ENCODE measurements around the gene NPAS3.

The NPAS3 gene

DNA sequence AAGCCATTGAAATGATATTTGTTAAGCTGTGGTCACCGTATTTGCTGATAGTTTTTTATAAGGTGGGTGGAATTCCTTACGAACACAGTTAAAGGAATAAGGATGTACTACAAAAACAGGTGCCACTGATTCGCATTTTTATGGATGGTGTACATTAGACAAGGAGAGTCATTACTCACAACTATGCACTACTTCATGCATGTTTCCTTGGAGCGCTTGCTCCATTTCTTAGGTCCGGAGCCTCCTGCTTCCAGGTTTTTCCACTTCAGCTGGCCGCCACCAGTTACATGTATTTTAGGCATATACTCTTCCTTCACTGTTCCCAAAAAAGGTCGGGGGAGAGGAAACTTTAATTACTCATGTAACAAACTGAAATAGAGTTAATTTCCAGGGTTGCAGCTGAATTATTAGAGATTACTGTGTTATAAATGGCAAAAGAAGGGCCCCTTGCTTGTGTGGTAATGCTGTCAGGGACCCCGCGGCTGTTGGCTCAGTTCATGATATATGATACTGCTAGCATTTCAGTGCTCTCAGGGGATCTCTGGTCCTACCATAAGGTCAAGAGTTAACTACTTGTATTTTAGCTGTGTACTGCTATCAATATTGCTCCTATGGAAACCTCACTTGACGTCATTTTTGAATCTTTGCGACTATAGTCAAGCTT is 454.7 kb downstream of the NPAS3 start:
- no peak for DNase-seq

DNA sequence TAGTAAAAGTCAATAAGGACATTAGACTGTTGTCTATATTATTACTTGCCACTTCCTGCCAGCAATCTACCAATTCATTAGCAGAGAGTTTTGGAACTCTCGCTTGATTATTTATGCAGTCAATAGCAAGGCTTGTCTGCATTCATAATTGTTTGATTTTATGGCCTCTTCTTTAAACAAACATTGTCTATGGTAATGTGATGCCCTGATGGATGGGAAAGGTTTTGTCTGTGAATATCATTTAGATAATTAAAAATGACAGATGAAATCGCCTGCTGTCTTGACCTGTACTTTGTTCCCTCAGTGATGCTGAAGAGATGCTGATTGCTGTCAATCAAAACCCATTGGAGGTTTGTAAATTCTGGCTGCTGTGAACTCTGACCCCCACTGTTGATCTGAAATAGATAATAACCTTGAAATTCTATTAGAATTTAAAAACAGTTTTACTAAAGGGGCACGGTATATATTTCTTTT is 455.3 kb downstream of the NPAS3 start:
- no peak for DNase-seq

DNA sequence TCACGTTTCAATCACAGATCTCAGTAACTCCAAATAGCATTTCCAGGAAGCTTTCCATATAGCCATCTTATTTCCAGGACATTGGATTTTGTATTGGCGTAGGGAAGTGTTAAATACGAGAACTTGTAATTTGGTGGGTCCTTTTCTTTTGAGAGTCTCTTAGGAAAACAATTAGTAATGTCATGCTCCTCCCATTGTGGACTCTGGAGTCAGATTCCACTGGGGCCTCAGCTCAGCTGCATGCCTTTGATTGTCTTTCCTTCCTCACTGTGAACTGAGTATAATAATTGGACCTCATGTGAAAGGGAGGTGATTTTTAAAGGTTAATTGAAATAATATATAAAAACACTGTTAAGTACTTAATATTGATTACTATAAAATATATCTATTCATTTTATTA is 462.6 kb downstream of the NPAS3 start:
- DNase-seq, result no peak

DNA sequence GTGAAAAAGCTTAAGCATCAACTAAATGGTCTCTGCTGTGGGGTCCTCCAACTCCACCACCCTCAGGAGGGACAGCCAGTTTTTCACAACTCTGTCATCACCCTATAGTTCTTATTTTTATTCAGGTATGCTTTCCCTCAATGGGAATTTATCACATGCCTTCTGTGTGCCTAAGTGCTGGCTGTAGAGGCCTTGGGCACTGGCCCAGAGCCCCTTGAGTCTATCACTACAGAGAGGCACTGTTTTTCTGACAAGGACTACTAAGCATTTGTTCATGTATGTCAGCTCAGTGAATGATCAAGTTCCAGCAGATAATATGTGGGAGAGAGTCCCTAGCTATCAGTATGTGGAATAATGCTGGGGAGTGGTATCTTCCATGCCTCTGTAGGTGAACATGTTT is 463.9 kb downstream of the NPAS3 start:
- DNase-seq, result no peak

DNA sequence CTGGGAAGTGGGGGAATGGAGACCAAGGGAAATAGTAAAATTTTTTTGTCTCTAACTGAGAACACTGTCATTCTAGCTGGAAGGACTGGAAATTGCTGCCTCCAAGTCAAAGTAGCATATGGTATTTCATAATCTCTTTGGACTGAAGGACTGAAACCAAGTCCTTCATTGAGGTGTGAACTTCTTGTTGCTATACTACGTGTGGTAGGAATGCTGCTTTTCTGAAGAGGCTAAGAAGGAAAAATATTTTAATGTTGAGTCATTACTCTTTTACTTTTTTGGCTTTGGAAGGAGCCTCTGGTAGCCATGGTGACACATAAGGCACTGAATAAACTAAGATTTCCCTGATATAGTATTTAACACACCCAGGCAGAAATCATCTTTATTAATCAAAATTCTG is 465.4 kb downstream of the NPAS3 start:
- no peak for DNase-seq

DNA sequence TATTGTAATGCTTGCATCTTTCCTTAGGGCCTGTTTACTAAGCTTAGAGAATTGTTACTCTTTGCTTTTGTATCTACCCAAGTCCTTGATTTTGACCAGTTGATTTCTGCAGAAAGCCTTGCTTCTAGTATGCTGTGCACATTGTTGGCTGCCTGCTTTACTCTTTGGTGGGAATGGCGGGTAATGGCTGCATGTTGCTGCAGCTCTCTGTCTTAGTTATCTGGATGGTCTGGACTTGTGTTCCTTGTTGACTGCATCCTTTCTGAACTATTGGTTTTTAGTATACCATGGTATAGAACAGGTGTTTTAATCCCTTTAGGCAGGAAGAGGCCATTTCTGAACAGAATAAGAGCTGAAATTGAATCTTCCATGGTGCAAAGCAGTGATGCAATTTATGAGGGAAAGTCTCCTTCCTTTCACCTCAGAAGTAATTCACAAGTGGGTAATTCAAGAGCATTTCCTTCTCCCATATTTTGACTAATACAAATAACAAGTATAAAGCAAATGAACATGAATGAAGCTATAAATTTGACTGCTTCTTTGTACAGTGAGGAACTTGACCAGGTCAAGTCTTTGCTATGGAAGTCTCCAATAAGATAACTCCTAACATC is 466.4 kb downstream of the NPAS3 start:
- DNase-seq, result no peak

DNA sequence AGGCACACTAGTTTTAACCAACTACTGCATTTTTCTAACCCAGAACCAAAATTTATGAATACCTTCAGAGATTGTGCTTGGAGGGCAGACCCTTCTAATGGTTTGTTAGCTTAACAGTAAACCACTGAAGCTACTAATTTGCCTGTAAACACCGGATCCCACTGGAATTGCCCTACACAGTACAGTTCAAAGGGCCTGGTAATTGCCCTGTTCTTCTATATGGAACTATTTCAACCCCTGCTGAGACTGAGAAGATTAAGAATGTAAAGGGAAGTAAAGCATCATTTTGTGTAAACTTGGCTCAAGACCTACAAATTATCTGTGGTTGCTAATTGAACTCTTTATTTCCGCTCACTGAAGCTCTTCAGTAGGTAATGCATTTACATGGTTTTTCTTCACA is 468.1 kb downstream of the NPAS3 start:
- DNase-seq, result no peak

DNA sequence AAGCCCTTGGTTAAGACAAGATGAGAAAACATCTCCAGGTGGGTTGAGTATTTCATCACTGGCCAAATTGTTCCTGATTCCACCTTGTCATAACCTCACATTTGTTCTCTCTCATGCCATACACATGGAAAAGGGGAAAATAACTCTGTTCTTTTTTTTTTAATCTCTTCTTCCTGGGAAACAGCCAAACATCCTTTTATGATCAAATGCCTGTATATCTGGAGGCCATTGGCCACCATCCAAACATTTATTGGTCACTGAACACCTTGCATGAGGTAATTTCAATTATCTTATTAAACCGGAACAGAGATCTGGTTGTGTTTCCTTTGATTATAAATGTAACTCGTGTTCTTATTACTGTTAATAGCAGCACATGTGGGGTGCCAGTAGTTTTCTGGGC is 469.6 kb downstream of the NPAS3 start:
- DNase-seq, result no peak

DNA sequence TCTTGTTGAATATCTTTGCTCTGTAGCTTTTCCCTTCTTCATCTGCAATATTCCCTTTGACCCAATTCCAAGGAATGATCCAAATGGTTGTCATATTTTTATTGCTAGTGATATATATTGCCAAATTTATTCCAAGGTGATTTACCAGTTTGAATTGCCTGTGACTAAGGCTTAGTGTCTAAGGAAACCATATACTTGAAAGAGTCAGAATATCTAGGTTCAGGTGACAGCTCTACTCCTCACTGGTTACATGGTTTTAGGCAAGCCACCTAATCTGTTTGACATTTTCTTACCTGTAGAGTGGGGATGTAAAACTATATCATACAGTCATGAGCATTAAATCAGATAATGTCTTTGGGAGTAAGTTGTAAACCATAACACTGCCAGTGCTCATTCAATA is 473.8 kb downstream of the NPAS3 start:
- DNase-seq, result no peak

DNA sequence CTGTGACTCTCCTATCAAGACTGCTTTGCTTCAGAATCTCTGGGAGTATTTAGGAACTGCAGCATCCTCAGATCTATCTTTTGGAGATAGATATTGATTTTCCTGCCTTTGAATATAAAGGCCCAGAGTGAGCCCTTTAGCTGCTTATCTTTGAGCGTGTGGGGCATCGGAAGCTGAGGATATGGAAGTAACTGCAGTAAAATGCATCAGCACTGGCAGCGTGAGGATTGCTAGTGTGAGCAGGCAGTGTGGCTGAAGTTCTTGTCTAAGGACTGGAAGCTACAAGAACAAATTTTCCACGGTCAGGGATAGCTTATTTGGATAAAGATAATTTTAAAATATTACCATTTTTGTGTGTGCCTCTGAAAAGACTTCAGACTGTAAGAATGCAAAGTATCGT is 474.7 kb downstream of the NPAS3 start:
- no peak for DNase-seq

DNA sequence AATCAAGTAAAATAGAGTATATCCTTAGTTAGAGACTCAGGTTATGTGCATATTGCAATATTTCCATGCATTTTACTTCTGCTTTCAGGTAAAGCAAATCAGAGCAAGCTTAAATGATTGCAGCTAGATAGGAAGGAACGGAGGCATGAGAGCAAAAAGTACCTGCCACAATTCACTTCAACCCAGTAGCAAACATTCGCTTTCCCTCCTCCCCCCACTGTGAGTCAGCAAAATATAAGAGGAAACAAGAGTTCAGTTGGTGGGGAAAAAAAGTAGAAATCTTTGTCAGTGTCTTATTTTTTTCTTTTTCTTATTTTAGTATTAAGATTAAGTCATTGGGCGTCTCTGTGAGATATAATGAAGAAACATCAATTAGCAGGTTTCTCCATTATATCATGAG is 475.4 kb downstream of the NPAS3 start:
- no peak for DNase-seq

DNA sequence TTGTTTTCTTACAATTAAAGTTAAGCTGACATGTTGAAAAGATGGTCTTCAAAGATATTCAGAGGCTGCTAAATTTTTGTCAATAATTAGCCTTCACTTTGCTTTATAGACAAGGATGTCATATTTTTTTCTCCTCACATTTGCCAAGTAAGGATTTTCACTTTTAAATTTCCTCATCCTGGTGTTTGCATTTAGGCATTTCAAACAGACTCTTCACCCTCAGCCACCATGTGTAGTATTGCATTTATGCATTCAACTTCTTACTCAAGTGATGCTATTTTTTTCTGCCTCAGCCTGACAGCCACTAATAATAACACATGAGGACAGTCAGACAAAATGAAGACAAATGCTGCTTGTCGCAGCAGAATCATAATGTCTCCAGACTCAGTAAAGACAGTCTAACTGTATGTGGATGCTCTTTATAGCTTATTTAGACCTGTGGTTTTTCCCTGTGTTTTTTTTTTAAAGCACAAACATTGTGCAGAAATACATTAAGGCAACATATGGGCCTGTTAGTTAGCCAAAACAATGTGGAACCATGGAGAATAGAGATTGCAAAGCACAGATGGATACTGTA is 481.5 kb downstream of the NPAS3 start:
- no peak for DNase-seq

DNA sequence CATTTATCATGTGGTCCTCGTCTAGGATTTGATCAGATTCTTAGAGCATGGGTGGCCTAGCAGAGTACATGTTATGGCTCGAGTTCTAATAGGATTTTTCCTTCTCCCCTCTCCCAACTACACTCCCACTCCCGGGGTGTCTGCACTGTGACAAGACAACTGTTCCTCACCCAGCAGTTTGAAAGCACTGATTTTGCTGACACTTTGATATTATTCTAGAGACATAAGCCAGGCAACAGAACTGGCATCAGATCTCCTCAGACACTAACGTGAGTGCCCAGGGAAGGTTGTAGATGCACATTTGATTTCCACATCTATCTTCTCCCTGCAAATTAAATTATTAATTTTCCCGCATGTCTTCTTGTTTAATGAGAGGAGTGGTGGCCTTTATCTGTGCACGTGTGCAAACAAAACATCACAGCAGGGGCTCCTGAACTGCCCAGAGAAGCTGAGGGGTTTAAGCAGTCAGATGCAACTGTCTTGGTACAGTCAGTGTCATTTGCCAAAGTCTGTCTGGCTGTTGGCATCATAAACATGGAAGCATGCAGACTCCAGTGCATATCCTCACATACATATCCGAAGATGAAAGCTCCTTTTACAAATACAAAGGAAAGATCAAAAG is 491.8 kb downstream of the NPAS3 start:
- DNase-seq, result no peak

DNA sequence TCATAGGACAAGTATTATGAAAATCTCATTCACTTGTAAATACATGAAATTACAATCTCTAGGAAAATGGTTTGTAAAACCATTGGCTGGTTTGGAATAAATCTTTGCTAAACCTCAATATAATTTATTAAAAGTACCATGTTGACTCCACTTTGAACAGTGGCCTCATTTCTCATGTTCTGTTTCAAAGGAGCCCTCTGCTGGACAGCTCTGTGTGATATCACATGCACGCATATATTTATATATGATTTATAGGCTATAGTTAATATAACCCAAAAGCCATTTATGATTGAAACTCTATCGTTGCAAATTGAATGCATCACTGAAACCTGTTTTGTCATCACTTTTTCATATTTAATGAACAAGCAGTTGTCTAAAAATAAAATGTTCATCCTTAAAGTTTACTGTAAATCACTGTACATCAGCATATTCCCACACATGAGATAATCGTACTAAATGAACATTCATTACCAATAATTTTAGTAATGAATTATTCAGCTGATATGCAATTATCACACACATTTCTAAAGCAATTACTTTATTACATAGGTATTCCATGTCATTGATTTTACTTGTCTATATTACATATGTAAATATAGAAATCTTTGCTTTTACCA is 493.8 kb downstream of the NPAS3 start:
- no peak for DNase-seq

DNA sequence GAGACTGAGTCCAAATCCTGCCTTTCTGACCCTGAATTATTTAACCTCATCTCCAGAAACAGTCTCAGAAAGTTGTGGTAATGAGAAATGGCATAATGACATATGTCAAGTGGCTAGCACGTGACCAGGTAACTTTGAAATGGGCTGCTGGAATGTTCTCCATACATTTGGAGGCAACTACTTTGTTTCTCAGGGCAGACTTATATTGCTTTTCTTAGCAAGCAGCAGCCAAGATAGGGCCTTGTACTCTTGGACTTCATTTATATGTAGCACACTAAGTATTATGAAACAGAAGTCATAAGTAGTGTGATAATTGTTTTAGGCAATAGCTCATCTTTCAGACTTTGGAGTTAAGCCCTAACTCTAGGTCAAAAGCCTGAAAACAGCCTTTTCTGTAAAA is 494.7 kb downstream of the NPAS3 start:
- no peak for DNase-seq

DNA sequence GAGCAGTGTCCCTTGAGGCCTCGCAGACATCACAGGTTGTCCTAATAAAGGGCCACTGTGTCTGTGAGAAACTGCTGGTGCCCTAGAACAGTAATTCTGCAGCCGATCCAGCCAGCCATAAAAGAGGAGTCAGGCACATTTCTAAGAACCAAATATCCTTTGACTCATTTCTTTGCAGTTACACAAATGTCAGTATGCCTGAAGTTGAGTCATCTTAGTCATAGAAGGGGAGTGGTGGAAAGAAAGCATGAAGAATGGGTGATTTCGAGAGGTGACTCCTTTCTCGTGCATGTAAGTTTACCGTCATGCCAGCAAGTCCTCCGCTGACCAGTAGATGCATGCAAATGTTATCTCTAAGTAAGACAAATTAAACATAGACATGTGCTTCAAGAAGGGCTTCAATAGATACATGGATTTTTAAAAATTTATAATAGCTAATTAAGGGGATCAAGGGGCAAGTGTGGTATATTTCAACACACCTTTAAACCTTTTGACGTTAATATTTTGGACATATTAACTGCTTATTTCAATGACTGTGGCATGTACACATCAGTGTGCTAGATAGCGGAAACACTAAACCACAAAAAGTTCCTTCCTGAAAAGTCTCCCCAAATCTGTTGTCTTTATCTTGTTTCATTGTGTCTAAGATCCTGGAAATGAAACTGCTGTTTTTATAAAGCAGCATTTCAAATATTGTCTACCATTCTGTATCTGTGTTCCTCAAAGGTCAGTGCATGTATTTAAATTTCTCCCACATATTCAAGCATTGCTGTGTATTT is 497.4 kb downstream of the NPAS3 start:
- no peak for DNase-seq

DNA sequence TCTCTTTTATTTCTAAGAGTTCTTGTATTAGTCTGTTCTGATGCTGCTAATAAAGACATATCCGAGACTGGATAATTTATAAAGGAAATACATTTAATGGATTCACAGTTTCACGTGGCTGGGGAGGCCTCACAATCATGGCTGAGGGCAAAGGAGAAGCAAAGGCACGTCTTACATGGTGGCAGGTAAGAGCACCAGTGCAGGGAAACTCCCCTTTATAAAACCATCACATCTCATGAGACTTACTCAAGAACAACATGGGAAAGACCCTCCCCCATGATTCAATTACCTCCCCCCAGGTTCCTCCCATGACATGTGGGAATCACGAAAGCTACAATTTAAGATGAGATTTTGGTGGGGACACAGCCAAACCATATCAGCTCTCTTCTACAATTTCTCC is 503.0 kb downstream of the NPAS3 start:
- DNase-seq, result no peak

DNA sequence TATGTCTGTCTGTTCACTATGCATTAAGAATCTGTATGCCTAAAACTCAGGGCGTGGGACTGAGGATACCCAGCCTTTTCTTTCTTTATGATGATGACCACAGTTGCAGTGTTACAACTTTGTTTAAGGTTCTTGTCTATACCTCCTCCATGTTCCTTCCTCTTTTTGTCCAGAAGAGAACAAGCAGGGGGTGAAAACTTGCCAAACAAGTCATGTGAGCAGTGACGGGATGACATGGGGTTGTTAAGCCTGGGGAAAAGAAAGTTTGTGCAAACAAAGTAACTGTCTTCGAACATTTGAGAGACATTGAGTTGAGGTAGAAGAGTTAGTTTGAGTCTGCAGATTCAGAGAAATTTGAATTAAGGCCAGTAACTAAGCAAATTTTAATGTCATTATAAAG is 505.5 kb downstream of the NPAS3 start:
- DNase-seq, result no peak

DNA sequence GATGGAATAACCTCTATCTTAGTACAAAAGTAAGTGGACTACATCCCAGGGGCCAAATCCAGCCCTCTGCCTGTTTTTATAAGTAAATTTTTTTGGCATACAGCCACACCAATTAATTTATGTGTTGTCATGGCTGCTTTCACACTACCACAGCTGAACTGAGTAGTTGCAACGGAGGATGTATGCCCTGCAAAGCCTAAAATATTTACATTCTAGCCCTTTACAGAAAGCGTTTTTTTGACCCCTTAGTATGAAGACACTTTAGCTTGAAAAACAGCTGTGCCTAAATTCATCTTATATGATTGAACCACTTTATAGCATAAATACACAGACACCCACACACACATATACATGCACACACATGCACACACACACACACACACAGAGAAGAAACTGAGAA is 510.6 kb downstream of the NPAS3 start:
- DNase-seq, result no peak

DNA sequence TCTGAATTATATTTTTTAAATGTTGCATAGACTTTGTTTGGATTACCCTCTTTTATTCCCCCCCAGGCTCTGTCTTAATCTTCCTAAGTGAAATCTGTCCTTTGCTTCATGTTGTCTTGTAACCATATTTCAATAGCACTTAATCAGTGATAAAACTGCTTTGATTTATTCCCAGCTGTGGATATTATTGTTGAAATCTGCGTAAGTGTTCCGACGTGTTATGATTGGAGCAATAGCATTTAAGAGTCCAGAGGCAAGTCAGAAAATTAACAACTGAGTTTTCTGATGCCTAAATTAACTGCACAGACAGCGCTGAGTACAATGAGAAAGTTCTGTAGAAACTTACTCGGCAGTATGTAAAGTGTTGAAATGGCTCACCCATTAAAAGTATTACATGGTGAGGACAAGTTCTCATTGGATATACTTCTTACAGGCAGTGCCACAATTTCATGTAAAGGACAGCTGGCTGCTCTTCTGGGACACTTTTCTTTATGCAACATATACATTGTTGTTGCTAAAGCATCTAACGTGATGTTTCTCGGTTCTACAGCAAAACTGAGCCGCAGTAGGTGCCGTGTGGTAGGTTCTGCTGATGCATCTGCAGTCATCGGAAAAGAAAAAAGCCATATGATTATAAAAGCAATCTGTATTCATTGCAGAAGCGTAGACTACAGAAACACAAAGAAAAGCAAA is 511.2 kb downstream of the NPAS3 start:
- no peak for DNase-seq

DNA sequence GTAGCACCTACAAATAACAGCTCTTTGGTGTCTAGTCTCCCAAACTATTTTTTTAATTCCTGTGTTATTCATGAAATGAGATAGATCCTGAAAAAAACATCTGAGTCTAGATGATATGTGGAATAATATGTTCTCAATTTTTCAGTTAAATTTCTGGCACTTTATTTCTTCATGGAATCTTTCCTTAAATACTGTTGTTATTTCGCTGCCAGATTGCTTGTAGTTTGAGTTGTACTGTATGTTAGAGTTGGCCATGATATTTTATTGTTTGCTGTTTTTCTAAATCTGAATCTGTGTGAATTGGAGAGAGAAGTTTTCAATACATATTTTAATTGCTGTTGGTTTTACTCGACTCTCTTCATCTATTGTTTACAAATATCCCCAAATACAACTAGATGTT is 511.7 kb downstream of the NPAS3 start:
- DNase-seq, result no peak

DNA sequence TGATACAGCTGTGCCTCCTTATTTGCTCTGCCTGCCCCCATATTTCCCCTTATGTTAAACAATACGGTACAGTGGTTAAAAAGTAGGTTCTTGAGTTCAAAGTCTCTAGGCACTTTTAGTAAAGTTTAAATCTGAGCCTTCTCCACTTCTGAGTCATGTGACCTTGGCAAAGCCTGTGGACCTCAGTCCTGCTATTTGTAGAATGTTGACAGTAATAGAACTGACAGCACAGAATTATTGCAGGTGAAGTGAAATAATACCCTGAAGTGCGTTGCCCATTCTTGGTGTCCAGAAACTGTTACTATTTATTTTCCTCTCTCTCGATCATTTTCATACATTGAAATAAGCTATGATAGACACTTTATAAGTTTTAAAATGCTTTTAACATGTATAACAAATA is 512.5 kb downstream of the NPAS3 start:
- DNase-seq, result no peak

Data from NCI-H774 (cell line).